ENCODE measurements around the gene LARGE1. TPM values are rescaled to one million over a fixed set of nuclear protein-coding genes. Genes with fewer than 3 reads are reported as not detected.

The LARGE1 gene
- polyA plus RNA-seq, 3 donors = 0.05 to 0.13 TPM; not detected in 1

DNA sequence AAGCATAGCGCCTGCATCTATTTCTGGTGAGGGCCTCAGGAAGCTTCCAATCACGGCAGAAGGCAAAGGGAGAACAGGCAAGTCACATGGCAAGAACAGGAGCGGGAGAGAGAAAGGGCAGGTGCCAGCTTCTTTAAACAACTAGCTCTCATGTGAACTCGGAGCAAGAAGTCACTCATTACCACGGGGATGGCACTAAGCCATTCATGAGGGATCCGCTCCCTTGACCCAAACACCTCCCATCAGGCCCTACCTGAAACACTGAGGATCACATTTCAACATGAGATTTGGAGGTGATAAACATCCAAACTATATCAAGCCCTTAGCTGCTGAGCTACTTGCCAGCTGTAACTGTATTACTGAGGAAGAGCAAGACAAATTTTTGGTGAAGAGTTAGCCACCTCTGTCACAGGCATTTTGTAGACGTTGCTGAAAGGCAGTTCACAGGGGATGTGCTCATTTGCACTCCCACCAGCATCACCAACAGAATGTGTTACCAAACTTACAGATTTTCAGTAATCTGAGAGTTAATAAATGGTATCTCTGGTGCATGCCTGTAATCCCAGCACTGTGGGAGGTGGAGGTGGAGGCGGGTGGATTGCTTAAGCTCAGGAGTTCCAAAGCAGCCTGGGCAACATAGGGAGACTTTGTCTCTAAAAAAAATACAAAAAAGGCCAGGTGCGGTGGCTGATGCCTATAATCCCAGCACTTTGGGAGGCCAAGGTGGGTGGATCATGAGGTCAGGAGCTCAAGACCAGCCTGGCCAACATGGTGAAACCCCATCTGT lies 398.2 kb downstream of the LARGE1 start:
- Histone ChIP-seq H3K4me3 (replicated peaks in 1 of 3; ENCODE audit: low read depth in 2 of 3, low read length in 3 of 3) (no peak overlapping the region), H3K4me1 (ENCODE audit: control insufficient read depth in 1 of 2, insufficient read depth in 2 of 2, low read length in 2 of 2) (no peaks in the 10 kb centered on the region), H2AFZ (ENCODE audit: insufficient read depth, low read depth, low read length, poor library complexity, severe bottlenecking) (no peak overlapping the region), H3K9ac (ENCODE audit: insufficient read depth, low read length, poor library complexity, severe bottlenecking) (no peak overlapping the region), H3K27me3 (ENCODE audit: control insufficient read depth in 2 of 2, insufficient read depth in 2 of 2, low read length in 2 of 2) (no peaks in the 10 kb centered on the region), H3K9me3 (replicated peaks in 1 of 2; ENCODE audit: control insufficient read depth in 1 of 2, insufficient read depth in 1 of 2, low read length in 2 of 2) (peaks cover 0 to 6% of the 10 kb centered on the region in 2 donors), H3K27ac (ENCODE audit: low read depth in 1 of 2, low read length in 2 of 2) (no peak overlapping the region), H3K36me3 (replicated peaks in 1 of 2; ENCODE audit: control insufficient read depth in 1 of 2, insufficient read depth in 2 of 2, low read length in 2 of 2) (no peaks in the 10 kb centered on the region), H4K20me1 (ENCODE audit: insufficient read depth, low read length) (no peaks in the 10 kb centered on the region), H3K79me2 (ENCODE audit: insufficient read depth, low read length) (no peaks in the 10 kb centered on the region), H3K4me2 (replicated peaks; ENCODE audit: extremely low read depth, low read length, poor library complexity, severe bottlenecking) (no peak overlapping the region)
- no peaks in the 10 kb centered on the region for H3K27me3 Mint-ChIP-seq (ENCODE audit: low read depth in 3 of 3)
- no peaks in the 10 kb centered on the region for H3K4me1 Mint-ChIP-seq
- 94% methylated on average over 3 of the region's 9 CpGs for WGBS (ENCODE audit: insufficient coverage)
- DNase-seq = no peak
- H3K4me3 Mint-ChIP-seq = no peak overlapping the region
- peaks cover 0 to 3% (median 0%) of the 10 kb centered on the region in 7 donors for H3K9me3 Mint-ChIP-seq
- intact Hi-C loops (cut with micrococcal nuclease) = no loop called here
- TF ChIP-seq, protein P1, sequence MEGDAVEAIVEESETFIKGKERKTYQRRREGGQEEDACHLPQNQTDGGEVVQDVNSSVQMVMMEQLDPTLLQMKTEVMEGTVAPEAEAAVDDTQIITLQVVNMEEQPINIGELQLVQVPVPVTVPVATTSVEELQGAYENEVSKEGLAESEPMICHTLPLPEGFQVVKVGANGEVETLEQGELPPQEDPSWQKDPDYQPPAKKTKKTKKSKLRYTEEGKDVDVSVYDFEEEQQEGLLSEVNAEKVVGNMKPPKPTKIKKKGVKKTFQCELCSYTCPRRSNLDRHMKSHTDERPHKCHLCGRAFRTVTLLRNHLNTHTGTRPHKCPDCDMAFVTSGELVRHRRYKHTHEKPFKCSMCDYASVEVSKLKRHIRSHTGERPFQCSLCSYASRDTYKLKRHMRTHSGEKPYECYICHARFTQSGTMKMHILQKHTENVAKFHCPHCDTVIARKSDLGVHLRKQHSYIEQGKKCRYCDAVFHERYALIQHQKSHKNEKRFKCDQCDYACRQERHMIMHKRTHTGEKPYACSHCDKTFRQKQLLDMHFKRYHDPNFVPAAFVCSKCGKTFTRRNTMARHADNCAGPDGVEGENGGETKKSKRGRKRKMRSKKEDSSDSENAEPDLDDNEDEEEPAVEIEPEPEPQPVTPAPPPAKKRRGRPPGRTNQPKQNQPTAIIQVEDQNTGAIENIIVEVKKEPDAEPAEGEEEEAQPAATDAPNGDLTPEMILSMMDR (IDR thresholded peaks at IDR 0.05) = no peak
- no peaks in the 10 kb centered on the region for H3K36me3 Mint-ChIP-seq
- no peak overlapping the region for H3K27ac Mint-ChIP-seq

DNA sequence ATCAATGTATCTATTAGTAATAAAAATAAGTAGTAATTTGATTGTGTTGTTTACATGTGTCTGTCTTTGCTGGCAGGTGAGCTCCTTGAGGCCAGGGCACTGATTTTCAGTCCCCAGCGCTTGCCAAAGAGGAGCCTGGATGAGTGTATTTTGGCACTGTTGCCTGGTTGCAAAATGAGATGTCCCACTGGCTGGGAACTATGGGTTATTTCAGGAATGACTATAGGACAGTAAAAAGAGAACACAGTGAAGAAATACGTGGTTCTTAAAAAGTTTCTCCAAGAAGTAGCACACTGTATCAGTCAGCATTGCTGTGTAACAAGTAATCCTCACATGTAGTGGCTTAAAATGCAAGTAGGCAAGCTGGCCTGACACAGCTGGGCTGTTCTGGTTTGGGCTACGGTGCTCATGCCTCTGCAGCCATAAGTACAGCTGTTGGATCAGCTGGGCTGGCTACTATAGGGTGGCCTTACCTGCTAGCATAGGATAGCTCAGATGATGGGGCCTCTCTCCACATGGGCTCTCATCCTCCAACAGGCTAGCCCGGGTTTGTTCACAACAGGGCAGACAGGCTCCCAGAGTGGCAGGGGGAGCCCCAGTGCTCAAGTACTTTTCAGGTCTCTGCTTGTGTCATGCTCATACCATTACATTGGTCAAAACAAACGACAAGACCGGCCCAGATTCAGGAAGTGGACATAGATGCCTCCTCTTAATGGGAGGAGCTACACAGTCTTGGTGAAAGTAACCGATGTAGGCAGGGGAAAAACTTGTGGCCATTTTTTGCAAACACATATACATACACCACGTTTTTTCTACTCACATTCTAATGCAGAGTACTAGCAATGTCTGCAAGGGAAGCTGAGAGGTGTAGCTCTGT lies 399.1 kb downstream of the LARGE1 start:
- 80% methylated on average over 6 of the region's 8 CpGs for WGBS (ENCODE audit: insufficient coverage)
- Histone ChIP-seq H3K27ac (ENCODE audit: low read depth in 1 of 2, low read length in 2 of 2) (no peak overlapping the region), H3K4me3 (replicated peaks in 1 of 3; ENCODE audit: low read depth in 2 of 3, low read length in 3 of 3) (no peak overlapping the region), H4K20me1 (ENCODE audit: insufficient read depth, low read length) (no peaks in the 10 kb centered on the region), H3K27me3 (ENCODE audit: control insufficient read depth in 2 of 2, insufficient read depth in 2 of 2, low read length in 2 of 2) (no peaks in the 10 kb centered on the region), H3K9me3 (replicated peaks in 1 of 2; ENCODE audit: control insufficient read depth in 1 of 2, insufficient read depth in 1 of 2, low read length in 2 of 2) (peaks cover 0 to 6% of the 10 kb centered on the region in 2 donors), H3K9ac (ENCODE audit: insufficient read depth, low read length, poor library complexity, severe bottlenecking) (no peak overlapping the region), H2AFZ (ENCODE audit: insufficient read depth, low read depth, low read length, poor library complexity, severe bottlenecking) (no peak overlapping the region), H3K4me1 (ENCODE audit: control insufficient read depth in 1 of 2, insufficient read depth in 2 of 2, low read length in 2 of 2) (no peaks in the 10 kb centered on the region), H3K36me3 (replicated peaks in 1 of 2; ENCODE audit: control insufficient read depth in 1 of 2, insufficient read depth in 2 of 2, low read length in 2 of 2) (no peaks in the 10 kb centered on the region), H3K4me2 (replicated peaks; ENCODE audit: extremely low read depth, low read length, poor library complexity, severe bottlenecking) (no peak overlapping the region), H3K79me2 (ENCODE audit: insufficient read depth, low read length) (no peaks in the 10 kb centered on the region)
- Mint-ChIP-seq H3K27ac (no peak overlapping the region), H3K4me1 (no peaks in the 10 kb centered on the region), H3K9me3 (peaks cover 0 to 3% (median 0%) of the 10 kb centered on the region in 7 donors), H3K36me3 (no peaks in the 10 kb centered on the region), H3K27me3 (ENCODE audit: low read depth in 3 of 3) (peaks cover 0 to 2% (median 0%) of the 10 kb centered on the region in 3 donors), H3K4me3 (no peak overlapping the region)
- intact Hi-C loops (cut with micrococcal nuclease) = no loop called here
- DNase-seq = no peak
- TF ChIP-seq, protein P1 (IDR thresholded peaks at IDR 0.05) = no peak
